Caco-2 (cell line): ENCODE data around the gene UGCG. TPM values are rescaled to one million over a fixed set of nuclear protein-coding genes. Genes with fewer than 3 reads are reported as not detected.

Experiments used
- BruUV-seq: library from RNA; stranded (reverse); fragments of 400-500 nt; replicated peaks from 2 replicates; lab custom pipeline; 2021; lab: Mats Ljungman, UMichigan
- CTCF ChIA-PET: fragments of 300-600 bp; sonication (Branson Sonifier 250); formaldehyde crosslinking; loops from one replicate; lab custom pipeline; 2022; ENCODE audit warnings: antibody characterized with exemption; lab: Charles Lee
- POLR2A ChIA-PET: fragments of 300-600 bp; sonication (Branson Sonifier 250); formaldehyde crosslinking; loops from one replicate; lab custom pipeline; 2022; ENCODE audit warnings: antibody characterized with exemption; lab: Charles Lee
- DNase-seq, 2 experiments: peaks; one replicate each; pipeline versions ENCODE4 v3.0.0 to v3.0.0-alpha.2; 2020 to 2022
- H3K27me3 ChIP-seq: replicated peaks from 2 replicates; pipeline ENCODE4 v1.6.0; 2011; ENCODE audit warnings: low read length; ENCODE audit not compliant: control insufficient read depth, insufficient read depth
- H3K36me3 ChIP-seq: 2 replicates; pipeline ENCODE4 v1.5.1; 2011; ENCODE audit warnings: low read length; ENCODE audit not compliant: control insufficient read depth, insufficient read depth
- H3K4me1 ChIP-seq: fragments of 250-450 bp; sonication (Bioruptor Pico); 2 replicates; pipeline ENCODE4 v1.5.1; 2020; ENCODE audit warnings: mild to moderate bottlenecking
- H3K4me3 ChIP-seq: 2 replicates; pipeline ENCODE4 v1.5.1; 2011; ENCODE audit warnings: low read depth, mild to moderate bottlenecking, control low read depth, low read length
- H3K9me3 ChIP-seq: fragments of 250-450 bp; sonication (Bioruptor Pico); 2 replicates; pipeline ENCODE4 v1.5.1; 2020; ENCODE audit warnings: mild to moderate bottlenecking, moderate library complexity
- H3K27ac Mint-ChIP-seq: one replicate; pipeline ENCODE4 v1.8.0; 2022; ENCODE audit warnings: mixed read lengths; ENCODE audit not compliant: unreplicated experiment
- H3K27me3 Mint-ChIP-seq: one replicate; pipeline ENCODE4 v1.8.0; 2022; ENCODE audit warnings: mixed read lengths; ENCODE audit not compliant: insufficient read depth, unreplicated experiment
- H3K36me3 Mint-ChIP-seq: one replicate; pipeline ENCODE4 v1.8.0; 2022; ENCODE audit warnings: mild to moderate bottlenecking, mixed read lengths; ENCODE audit not compliant: insufficient read depth, unreplicated experiment
- H3K4me1 Mint-ChIP-seq: one replicate; pipeline ENCODE4 v1.8.0; 2022; ENCODE audit warnings: low read depth, mixed read lengths; ENCODE audit not compliant: unreplicated experiment
- H3K4me3 Mint-ChIP-seq: one replicate; pipeline ENCODE4 v1.8.0; 2022; ENCODE audit warnings: mild to moderate bottlenecking, moderate library complexity, mixed read lengths; ENCODE audit not compliant: unreplicated experiment
- H3K9me3 Mint-ChIP-seq: one replicate; pipeline ENCODE4 v1.8.0; 2022; ENCODE audit warnings: mixed read lengths; ENCODE audit not compliant: unreplicated experiment
- CTCF ChIP-seq, 2 experiments: fragments of 200-600 bp in 1 of 2; IDR thresholded peaks; 1 replicate in 1 of 2; 2 replicates in 1 of 2; pipeline versions ENCODE4 v1.5.1 to v1.8.0; 2011 to 2022; ENCODE audit warnings: antibody characterized with exemption in 1 of 2, control low read depth in 1 of 2, inconsistent platforms in 1 of 2, low read depth in 1 of 2, low read length in 1 of 2, mild to moderate bottlenecking in 1 of 2, moderate library complexity in 1 of 2; ENCODE audit not compliant: insufficient read depth in 1 of 2, severe bottlenecking in 1 of 2, unreplicated experiment in 1 of 2
- intact Hi-C: fragments of 100-400 bp; cut with micrococcal nuclease; formaldehyde crosslinking; loops from one replicate; pipeline ENCODE4 v1.10.0; 2022; ENCODE audit not compliant: unreplicated experiment
- total RNA-seq: library from RNA; stranded (reverse); gene quantifications from 2 replicates; pipeline ENCODE4 v1.2.3, GENCODE V29; 2022

Gene UGCG
- total RNA-seq, 1 experiment from 2014 or later: 26.7 TPM

DNA sequence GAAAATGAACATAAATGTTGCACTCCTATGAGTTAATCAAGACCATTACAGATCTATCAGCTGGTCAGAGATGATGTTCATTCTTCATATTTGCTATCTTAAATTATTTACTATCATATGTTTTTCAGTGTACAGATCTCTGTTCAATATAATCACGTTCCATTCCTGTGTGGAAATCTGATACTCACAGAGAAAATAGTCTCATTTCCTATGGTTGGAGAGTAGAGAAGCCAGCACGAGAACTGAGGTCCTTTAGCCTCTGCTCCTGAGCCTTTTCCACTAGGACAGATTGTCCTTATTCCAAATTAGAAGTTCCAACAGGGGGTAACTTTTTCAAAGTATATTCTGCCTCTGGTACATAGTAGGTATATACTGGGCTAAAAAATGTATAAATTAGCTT is 29.2 kb downstream of the UGCG start:
- Mint-ChIP-seq H3K27me3 (no peaks in the 10 kb centered on the region), H3K36me3 (peaks cover 28% of the 10 kb centered on the region), H3K27ac (no peak overlapping the region), H3K9me3 (no peaks in the 10 kb centered on the region), H3K4me3 (no peak overlapping the region), H3K4me1 (no peaks in the 10 kb centered on the region)
- intact Hi-C loops: no loop called here
- no peaks in the 10 kb centered on the region for H3K36me3 ChIP-seq
- no TSS peak for BruUV-seq
- H3K4me1 ChIP-seq: no peaks in the 10 kb centered on the region; the same call in 1 of the 2 replicates
- TF ChIP-seq CTCF (IDR thresholded peaks at IDR 0.05; ENCODE audit: insufficient read depth in 1 of 2, low read depth in 1 of 2, low read length in 1 of 2, severe bottlenecking in 1 of 2, unreplicated experiment in 1 of 2): no peak
- CTCF ChIA-PET: no interaction called here
- no peaks in the 10 kb centered on the region for H3K27me3 ChIP-seq
- POLR2A ChIA-PET: interaction anchor here (0.6 kb wide), 1 partner anchor 320 kb away, joined by 8 read pairs; no protein-coding TSS in a partner anchor
- no peak for DNase-seq
- H3K4me3 ChIP-seq: no peak overlapping the region
- H3K9me3 ChIP-seq: no peaks in the 10 kb centered on the region

GRCh38 chr9:111926421-111926875 is 29.8 kb downstream of the UGCG start:
- Histone ChIP-seq H3K9me3 (no peaks in the 10 kb centered on the region), H3K4me3 (no peak overlapping the region), H3K27me3 (no peaks in the 10 kb centered on the region), H3K4me1 (no peaks in the 10 kb centered on the region; the same call in 1 of the 2 replicates), H3K36me3 (no peaks in the 10 kb centered on the region)
- H3K9me3 Mint-ChIP-seq: no peaks in the 10 kb centered on the region
- CTCF ChIA-PET: no interaction called here
- H3K4me1 Mint-ChIP-seq: no peaks in the 10 kb centered on the region
- no peak overlapping the region for H3K27ac Mint-ChIP-seq
- POLR2A ChIA-PET: interaction anchor here (0.6 kb wide), 2 partner anchors 321 to 1283 kb away, joined by 5 to 8 read pairs; no protein-coding TSS in a partner anchor
- H3K4me3 Mint-ChIP-seq: no peak overlapping the region
- no peak for TF ChIP-seq CTCF (IDR thresholded peaks at IDR 0.05; ENCODE audit: insufficient read depth in 1 of 2, low read depth in 1 of 2, low read length in 1 of 2, severe bottlenecking in 1 of 2, unreplicated experiment in 1 of 2)
- intact Hi-C loops: no loop called here
- BruUV-seq: no TSS peak
- no peak for DNase-seq
- H3K27me3 Mint-ChIP-seq: no peaks in the 10 kb centered on the region
- H3K36me3 Mint-ChIP-seq: peaks cover 32% of the 10 kb centered on the region

GRCh38 chr9:111928359-111928720 is 31.7 kb downstream of the UGCG start:
- Mint-ChIP-seq H3K9me3 (no peaks in the 10 kb centered on the region), H3K27me3 (no peaks in the 10 kb centered on the region), H3K4me1 (no peaks in the 10 kb centered on the region), H3K36me3 (peaks cover 47% of the 10 kb centered on the region), H3K4me3 (no peak overlapping the region), H3K27ac (no peak overlapping the region)
- no peaks in the 10 kb centered on the region for H3K9me3 ChIP-seq
- no peak for DNase-seq
- no peaks in the 10 kb centered on the region; the same call in 1 of the 2 replicates for H3K4me1 ChIP-seq
- H3K36me3 ChIP-seq: no peaks in the 10 kb centered on the region; the same call in 1 of the 2 replicates
- ChIA-PET POLR2A (no interaction called here), CTCF (no interaction called here)
- no peak overlapping the region for H3K4me3 ChIP-seq
- no peaks in the 10 kb centered on the region for H3K27me3 ChIP-seq
- no TSS peak for BruUV-seq
- intact Hi-C loops: no loop called here
- no peak for TF ChIP-seq CTCF (IDR thresholded peaks at IDR 0.05; ENCODE audit: insufficient read depth in 1 of 2, low read depth in 1 of 2, low read length in 1 of 2, severe bottlenecking in 1 of 2, unreplicated experiment in 1 of 2)
